ENCODE results near the gene MAGI2. TPM values are rescaled to one million over a fixed set of nuclear protein-coding genes. Genes with fewer than 3 reads are reported as not detected.

The MAGI2 gene
- total RNA-seq, 1 donor from 2014 or later, result 64.2 TPM

GRCh38 chr7:77967429-77967828 lies 1486.0 kb downstream of the MAGI2 start:
- no peak for TF ChIP-seq CTCF (IDR thresholded peaks at IDR 0.05; ENCODE audit: partially characterized antibody, unreplicated experiment)
- Mint-ChIP-seq H3K4me1 (ENCODE audit: low read depth, unreplicated experiment) (no peaks in the 10 kb centered on the region), H3K9me3 (ENCODE audit: unreplicated experiment) (no peaks in the 10 kb centered on the region), H3K4me3 (ENCODE audit: unreplicated experiment) (no peak overlapping the region), H3K27me3 (ENCODE audit: unreplicated experiment) (no peaks in the 10 kb centered on the region), H3K36me3 (ENCODE audit: unreplicated experiment) (no peaks in the 10 kb centered on the region), H3K27ac (ENCODE audit: unreplicated experiment) (no peak overlapping the region)
- no peak for DNase-seq

Measured in glutamatergic neuron (in vitro differentiated cells).